ENCODE data around the gene MTUS2. TPM values are rescaled to one million over a fixed set of nuclear protein-coding genes. Genes with fewer than 3 reads are reported as not detected.

Gene MTUS2
- total and polyA plus RNA-seq, 9 of the 15 experiments (the other 6 are each of a cell fraction or from before 2014, with no cell fraction given): 0.01 to 0.28 (median 0.06) TPM; not detected in 1

GRCh38 chr13:29484796-29485195, 664.7 kb downstream of the MTUS2 start:
- Histone ChIP-seq H4K20me1 (replicated peaks; ENCODE audit: control insufficient read depth, insufficient read depth, low read length) (no peaks in the 10 kb centered on the region), H3K27me3 (ENCODE audit: control insufficient read depth in 2 of 2, insufficient read depth in 2 of 2, low read length in 2 of 2) (peaks cover 31 to 61% of the 10 kb centered on the region in 2 experiments), H3K9ac (ENCODE audit: insufficient read depth in 1 of 2, low read depth in 2 of 2, low read length in 2 of 2) (no peak overlapping the region), H3K79me2 (ENCODE audit: control insufficient read depth, insufficient read depth, low read length) (no peaks in the 10 kb centered on the region), H2AFZ (ENCODE audit: low read depth, low read length) (no peak overlapping the region), H3K9me1 (ENCODE audit: control insufficient read depth, insufficient read depth, low read length) (no peaks in the 10 kb centered on the region), H3K4me3 (no peak overlapping the region), H3K9me3 (replicated peaks; ENCODE audit: control insufficient read depth, insufficient read depth, low read depth, low read length) (no peaks in the 10 kb centered on the region), H3K4me2 (ENCODE audit: insufficient read depth, low read length) (no peak overlapping the region), H3K36me3 (ENCODE audit: control insufficient read depth, insufficient read depth, low read length) (no peaks in the 10 kb centered on the region), H3K27ac (ENCODE audit: extremely low read depth, low read depth, low read length) (no peak overlapping the region), H3K4me1 (replicated peaks in 1 of 2; ENCODE audit: control insufficient read depth in 2 of 2, insufficient read depth in 2 of 2, low read length in 2 of 2) (peaks cover 0 to 4% of the 10 kb centered on the region in 2 experiments; a peak in 2 of 5 replicates)
- no peak for ATAC-seq
- TF ChIP-seq E2F5 (CRISPR knock-in tag; IDR thresholded peaks at IDR 0.05) (no peak), E2F3 (CRISPR knock-in tag; IDR thresholded peaks at IDR 0.05) (no peak), MGA (IDR thresholded peaks at IDR 0.05) (no peak), ZNF23 (CRISPR knock-in tag; IDR thresholded peaks at IDR 0.05) (no peak)
- in situ Hi-C loops (cut with MboI) (no loop called here), intact Hi-C loops (cut with micrococcal nuclease) (no loop called here)
- ChIA-PET POLR2A (interaction anchor here (0.8 to 1.0 kb wide), 2 partner anchors 11 to 36 kb away, joined by 3 to 4 read pairs; no protein-coding TSS in a partner anchor), CTCF (ENCODE audit: low intra/inter-chr PET ratio) (no interaction called here)
- 2% methylated on average over 7 of the region's 7 CpGs for WGBS (ENCODE audit: insufficient coverage, low coverage, missing lambda C conversion rate)
- no TSS peak for BruUV-seq (replicated peaks)
- DNase-seq (ENCODE audit: extremely low read depth in 1 of 4, low spot score in 3 of 4): no peak
- FAIRE-seq: no peak

All from K562 (cell line).